HepG2 (cell line): ENCODE measurements around the gene RNF38. TPM values are rescaled to one million over a fixed set of nuclear protein-coding genes. Genes with fewer than 3 reads are reported as not detected.

Experiments
- ATAC-seq: fragments of 200-7000 bp; cut with Tn5 transposase; 3 replicates; pipeline ENCODE4 v1.9.1; 2020; ENCODE audit warnings: mild to moderate bottlenecking, moderate library complexity
- BruUV-seq: library from RNA; stranded (reverse); fragments of 400-500 nt; replicated peaks from 2 replicates; lab custom pipeline; 2021; lab: Mats Ljungman, UMichigan
- CTCF ChIA-PET: fragments of 300-600 bp; formaldehyde crosslinking; extraction: SDS; loops from one replicate; lab custom pipeline; 2021; ENCODE audit warnings: low total read pairs, inconsistent platforms, low intra/inter-chr PET ratio; lab: Yijun Ruan, JAX
- POLR2A ChIA-PET: fragments of 350-600 bp; sonication (Branson Sonifier 250); formaldehyde crosslinking; loops from one replicate; lab custom pipeline; 2020; ENCODE audit warnings: antibody characterized with exemption, inconsistent platforms; lab: Yijun Ruan, JAX
- DNase-seq: peaks from one replicate; pipeline ENCODE4 v3.0.0-alpha.2; 2015; ENCODE audit warnings: low spot score
- FAIRE-seq: peaks from 3 replicates; lab custom pipeline; 2011; peaks lifted over from hg19 to GRCh38; lab: Jason Lieb, UNC
- H2AFZ ChIP-seq: one replicate; pipeline ENCODE4 v1.6.1; 2011; ENCODE audit warnings: low read length, inconsistent platforms
- H3K27ac ChIP-seq: fragments of 300-600 bp; 3 replicates; pipeline ENCODE4 v1.8.0; 2011; ENCODE audit warnings: mixed run types, mild to moderate bottlenecking, mixed read lengths, low read length, inconsistent platforms; ENCODE audit not compliant: insufficient read depth; ENCODE audit errors: extremely low read length
- H3K27me3 ChIP-seq, 2 experiments: fragments of 200-600 bp in 1 of 2; 2 replicates in 1 of 2; 3 replicates in 1 of 2; pipeline versions ENCODE4 v1.6.0 to v1.8.0; 2011; ENCODE audit warnings: low read length in 2 of 2, mild to moderate bottlenecking in 2 of 2, moderate library complexity in 2 of 2, inconsistent platforms in 1 of 2; ENCODE audit not compliant: insufficient read depth in 2 of 2, control insufficient read depth in 1 of 2
- H3K36me3 ChIP-seq, 2 experiments: fragments of 200-600 bp in 1 of 2; replicated peaks in 1 of 2; 2 replicates in 1 of 2; 3 replicates in 1 of 2; pipeline versions ENCODE4 v1.5.1 to v1.8.0; 2011; ENCODE audit warnings: low read length in 2 of 2, inconsistent platforms in 1 of 2; ENCODE audit not compliant: insufficient read depth in 2 of 2, control insufficient read depth in 1 of 2
- H3K4me1 ChIP-seq: 2 replicates; pipeline ENCODE4 v1.5.1; 2012; ENCODE audit warnings: low read length, inconsistent platforms; ENCODE audit not compliant: insufficient read depth
- H3K4me2 ChIP-seq: 2 replicates; pipeline ENCODE4 v1.6.0; 2011; ENCODE audit warnings: low read depth, low read length, inconsistent platforms
- H3K4me3 ChIP-seq, 3 experiments: fragments of 200-600 bp in 1 of 3; sonication (generic), shearing (Covaris generic) in 1 of 3; replicated peaks in 1 of 3; 2 replicates each; pipeline ENCODE4 v1.5.1; 2011 to 2016; ENCODE audit warnings: low read length in 3 of 3, inconsistent platforms in 2 of 3, low read depth in 2 of 3, mild to moderate bottlenecking in 2 of 3, control low read depth in 1 of 3, mixed read lengths in 1 of 3; ENCODE audit not compliant: insufficient read depth in 1 of 3
- H3K79me2 ChIP-seq: one replicate; pipeline ENCODE4 v1.6.1; 2011; ENCODE audit warnings: low read length, inconsistent platforms; ENCODE audit not compliant: insufficient read depth
- H3K9ac ChIP-seq: 2 replicates; pipeline ENCODE4 v1.6.0; 2011; ENCODE audit warnings: mild to moderate bottlenecking, low read depth, low read length, inconsistent platforms; ENCODE audit not compliant: insufficient read depth
- H3K9me3 ChIP-seq: 2 replicates; pipeline ENCODE4 v1.5.1; 2012; ENCODE audit warnings: mild to moderate bottlenecking, low read length
- H4K20me1 ChIP-seq: 2 replicates; pipeline ENCODE4 v1.6.0; 2011; ENCODE audit warnings: inconsistent platforms, mild to moderate bottlenecking, low read length, moderate library complexity; ENCODE audit not compliant: insufficient read depth
- CEBPG ChIP-seq: IDR thresholded peaks from 2 replicates; pipeline ENCODE4 v1.6.1; 2016
- CREM ChIP-seq, 2 experiments: sonication (generic) in 1 of 2; formaldehyde crosslinking in 1 of 2; IDR thresholded peaks; 2 replicates each; pipeline versions ENCODE4 v1.4.0 to v1.6.1; 2016 to 2020; ENCODE audit warnings: antibody characterized with exemption in 1 of 2, mild to moderate bottlenecking in 1 of 2, missing genetic modification reagents in 1 of 2
- EP300 ChIP-seq, 3 experiments: sonication (generic) in 1 of 3; formaldehyde crosslinking in 1 of 3; IDR thresholded peaks; 2 replicates each; pipeline versions ENCODE4 v1.5.1 to v1.6.1; 2011 to 2020; ENCODE audit warnings: low read depth in 2 of 3, low read length in 2 of 3, borderline replicate concordance in 1 of 3, improper control_type of control experiment in 1 of 3, mild to moderate bottlenecking in 1 of 3, missing genetic modification reagents in 1 of 3, moderate library complexity in 1 of 3
- ESRRA ChIP-seq: sonication (generic); formaldehyde crosslinking; IDR thresholded peaks from 2 replicates; pipeline ENCODE4 v1.5.1; 2020; ENCODE audit warnings: mild to moderate bottlenecking, low read depth, missing genetic modification reagents
- FOXP1 ChIP-seq, 2 experiments: fragments of 450-650 bp in 1 of 2; IDR thresholded peaks; 2 replicates each; pipeline ENCODE4 v1.6.1; 2017 to 2018; ENCODE audit warnings: antibody characterized with exemption in 1 of 2
- KDM1A ChIP-seq: IDR thresholded peaks from 2 replicates; pipeline ENCODE4 v1.6.1; 2016; ENCODE audit warnings: missing compliant biosample characterization
- KDM6A ChIP-seq: IDR thresholded peaks from 2 replicates; pipeline ENCODE4 v1.6.1; 2016; ENCODE audit warnings: low read depth
- KLF12 ChIP-seq: sonication (generic); formaldehyde crosslinking; IDR thresholded peaks from 2 replicates; pipeline ENCODE4 v1.4.0; 2020; ENCODE audit warnings: missing genetic modification reagents, borderline replicate concordance
- RBM39 ChIP-seq: fragments of 200-400 bp; formaldehyde crosslinking; IDR thresholded peaks from one replicate; pipeline ENCODE4 v1.6.1; 2018; ENCODE audit warnings: antibody characterized with exemption, mild to moderate bottlenecking, low read depth, low read length; ENCODE audit not compliant: poor library complexity, severe bottlenecking
- TBX2 ChIP-seq: sonication (generic); formaldehyde crosslinking; IDR thresholded peaks from 2 replicates; pipeline ENCODE4 v1.5.0; 2020; ENCODE audit warnings: missing genetic modification reagents, mild to moderate bottlenecking, borderline replicate concordance
- TEAD3 ChIP-seq: optimal IDR thresholded peaks from 2 replicates; pipeline ENCODE3; 2016; ENCODE audit warnings: borderline replicate concordance
- ZNF17 ChIP-seq: sonication (generic); formaldehyde crosslinking; IDR thresholded peaks from 2 replicates; pipeline ENCODE4 v1.5.0; 2020; ENCODE audit warnings: mild to moderate bottlenecking, missing genetic modification reagents
- ZNF564 ChIP-seq: sonication (generic); formaldehyde crosslinking; IDR thresholded peaks from 2 replicates; pipeline ENCODE4 v1.8.1; 2023; ENCODE audit warnings: mild to moderate bottlenecking, missing genetic modification reagents
- ZNF644 ChIP-seq: IDR thresholded peaks from 2 replicates; pipeline ENCODE4 v1.6.1; 2016; ENCODE audit warnings: low read depth
- WGBS: methylation state at CpG from one replicate; pipeline ENCODE4 v1.1.6; 2017; ENCODE audit warnings: low lambda C conversion rate; 5-methylcytosine and 5-hydroxymethylcytosine counted together
- in situ Hi-C: cut with HindIII; loops from 2 replicates; pipeline ENCODE4 v1.10.0; 2017; ENCODE audit warnings: low pct_unique_long_range_greater_than_20kb; ENCODE audit not compliant: extremely low pct_ligation_motif_present
- intact Hi-C: fragments of 100-400 bp; cut with micrococcal nuclease; formaldehyde crosslinking; loops from one replicate; pipeline ENCODE4 v1.10.0; 2022; ENCODE audit not compliant: unreplicated experiment
- polyA plus RNA-seq, 8 experiments: library from polyadenylated mRNA; depleted of rRNA in 3 of 8; stranded (reverse) in 7 of 8; unstranded in 1 of 8; fragments of >200 nt; fragmentation: Illumina TruSeq in 4 of 8; extraction: Trizol in 4 of 8; gene quantifications; 2 replicates each; pipeline versions ENCODE4 v1.2.1 to v1.2.3, GENCODE V29; 2011 to 2016; ENCODE audit warnings: low read depth in 4 of 8, missing spikeins in 1 of 8, mixed read lengths in 1 of 8; ENCODE audit not compliant: insufficient read depth in 1 of 8
- total RNA-seq, 5 experiments: library from RNA; depleted of rRNA; stranded (reverse); fragments of >200 nt; fragmentation: Illumina TruSeq; extraction: Trizol; gene quantifications; 2 replicates each; pipeline ENCODE4 v1.2.3, GENCODE V29; 2016; ENCODE audit warnings: low read depth in 1 of 5
- TF ChIP-seq, protein P1 (sequence below): IDR thresholded peaks from 2 replicates; pipeline ENCODE4 v1.6.1; 2012; ENCODE audit warnings: low read depth, low read length, improper control_type of control experiment
- TF ChIP-seq, protein P2 (sequence below): sonication (generic); formaldehyde crosslinking; conservative IDR thresholded peaks from 2 replicates; pipeline ENCODE4 v1.4.0; 2020; ENCODE audit warnings: mild to moderate bottlenecking, missing genetic modification reagents, moderate library complexity

Gene RNF38
- total and polyA plus RNA-seq, 2 of the 13 experiments (the other 11 are each of a cell fraction or from before 2014, with no cell fraction given): 9.1 to 32.1 TPM

DNA sequence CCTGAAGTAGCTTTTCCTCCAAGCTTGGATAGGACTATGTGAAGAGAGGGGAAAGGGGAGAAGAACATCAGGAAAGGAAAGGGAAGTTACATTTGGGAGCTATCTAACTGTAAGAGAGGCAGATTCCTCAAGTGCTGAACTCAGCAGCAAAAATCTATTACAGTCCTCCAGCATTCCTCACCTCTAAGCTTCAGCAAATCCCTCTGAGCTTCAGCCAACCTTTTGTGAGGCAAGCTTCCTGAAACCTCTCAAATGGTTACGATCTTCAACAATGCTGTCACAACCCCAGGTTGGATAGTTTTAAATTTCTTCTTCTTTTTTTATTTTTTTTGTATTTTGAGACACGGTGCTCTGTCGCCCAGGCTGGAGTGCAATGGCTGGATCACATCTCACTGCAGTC lies 2.5 kb upstream of the RNF38 start (continued):
- no peak for TF ChIP-seq RBM39
- TF ChIP-seq TEAD3 (CRISPR knock-in tag): no peak
- TF ChIP-seq ESRRA: no peak
- TF ChIP-seq KLF12 (CRISPR knock-in tag): no peak
- TF ChIP-seq ZNF644 (CRISPR knock-in tag): no peak

DNA sequence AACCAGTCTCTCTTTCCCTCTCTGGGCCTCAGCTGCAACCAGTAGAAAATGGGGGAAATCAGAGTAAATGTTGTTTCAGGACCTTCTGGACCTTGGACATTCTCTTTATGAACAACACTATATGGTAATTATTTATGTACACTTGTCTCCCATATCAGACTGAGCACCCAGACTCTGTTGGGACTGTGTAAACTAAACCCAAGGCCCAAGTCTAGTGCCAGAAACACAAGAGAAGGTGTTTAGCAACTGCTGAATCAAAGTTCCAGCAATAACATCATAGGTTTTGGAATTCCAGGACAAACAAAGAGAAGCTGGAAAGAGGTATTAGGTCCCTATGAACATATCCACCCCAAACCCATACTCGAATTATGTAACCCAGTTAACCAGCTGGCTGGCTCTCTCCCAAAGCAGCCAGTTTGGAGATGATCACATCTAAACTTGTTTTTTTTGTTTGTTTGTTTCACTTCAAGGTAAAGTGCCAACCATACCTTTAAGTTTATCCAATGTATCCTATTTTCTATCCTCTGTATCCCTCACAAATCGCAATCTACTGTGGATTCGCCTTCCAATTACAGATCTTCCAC lies 1.9 kb upstream of the RNF38 start:
- in situ Hi-C loops: no loop called here
- H3K9ac ChIP-seq: peak overlapping the region; percentile 68
- H3K9me3 ChIP-seq: no peaks in the 10 kb centered on the region
- DNase-seq: peak; percentile 84
- no peaks in the 10 kb centered on the region; the same call in 1 of the 2 replicates for H4K20me1 ChIP-seq
- ChIA-PET POLR2A (interaction anchor here (0.7 to 2.0 kb wide), 7 partner anchors 18 to 363 kb away, joined by 3 to 5 read pairs (median 4); no protein-coding TSS in a partner anchor), CTCF (no interaction called here)
- WGBS: 57% methylated on average over 3 of the region's 3 CpGs
- intact Hi-C loops: loop anchor here (10.0 kb wide), 1 partner anchor 83 kb away; no protein-coding TSS in a partner anchor
- peak; percentile 79 for FAIRE-seq
- H3K4me3 ChIP-seq: peak overlapping the region; percentile 70 to 85 (median 77); a peak in 5 of 6 replicates
- peaks cover 31% of the 10 kb centered on the region for H3K4me1 ChIP-seq
- H3K27ac ChIP-seq: peak overlapping the region; percentile 84
- H3K36me3 ChIP-seq: no peaks in the 10 kb centered on the region; a peak in 1 of 5 replicates
- ATAC-seq: peak; percentile 52
- BruUV-seq: no TSS peak
- peak overlapping the region; percentile 84 for H3K4me2 ChIP-seq
- H2AFZ ChIP-seq: no peak overlapping the region
- peaks cover 33% of the 10 kb centered on the region for H3K79me2 ChIP-seq
- no peaks in the 10 kb centered on the region; a peak in 1 of 5 replicates for H3K27me3 ChIP-seq
- TF ChIP-seq KDM6A (CRISPR knock-in tag): peak; percentile 53; the same call in 1 of the 2 replicates
- peak; percentile 76 for TF ChIP-seq FOXP1 (IDR thresholded peaks at IDR 0.05)
- peak; percentile 83 for TF ChIP-seq FOXP1 (CRISPR knock-in tag; IDR thresholded peaks at IDR 0.05)
- peak; percentile 41 for TF ChIP-seq CEBPG
- TF ChIP-seq TBX2 (CRISPR knock-in tag): no peak
- TF ChIP-seq KDM1A: no peak
- TF ChIP-seq, protein P1, sequence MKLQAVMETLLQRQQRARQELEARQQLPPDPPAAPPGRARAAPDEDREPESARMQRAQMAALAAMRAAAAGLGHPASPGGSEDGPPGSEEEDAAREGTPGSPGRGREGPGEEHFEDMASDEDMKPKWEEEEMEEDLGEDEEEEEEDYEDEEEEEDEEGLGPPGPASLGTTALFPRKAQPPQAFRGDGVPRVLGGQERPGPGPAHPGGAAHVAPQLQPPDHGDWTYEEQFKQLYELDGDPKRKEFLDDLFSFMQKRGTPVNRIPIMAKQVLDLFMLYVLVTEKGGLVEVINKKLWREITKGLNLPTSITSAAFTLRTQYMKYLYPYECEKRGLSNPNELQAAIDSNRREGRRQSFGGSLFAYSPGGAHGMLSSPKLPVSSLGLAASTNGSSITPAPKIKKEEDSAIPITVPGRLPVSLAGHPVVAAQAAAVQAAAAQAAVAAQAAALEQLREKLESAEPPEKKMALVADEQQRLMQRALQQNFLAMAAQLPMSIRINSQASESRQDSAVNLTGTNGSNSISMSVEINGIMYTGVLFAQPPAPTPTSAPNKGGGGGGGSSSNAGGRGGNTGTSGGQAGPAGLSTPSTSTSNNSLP: peak; percentile 83
- TF ChIP-seq, protein P2, sequence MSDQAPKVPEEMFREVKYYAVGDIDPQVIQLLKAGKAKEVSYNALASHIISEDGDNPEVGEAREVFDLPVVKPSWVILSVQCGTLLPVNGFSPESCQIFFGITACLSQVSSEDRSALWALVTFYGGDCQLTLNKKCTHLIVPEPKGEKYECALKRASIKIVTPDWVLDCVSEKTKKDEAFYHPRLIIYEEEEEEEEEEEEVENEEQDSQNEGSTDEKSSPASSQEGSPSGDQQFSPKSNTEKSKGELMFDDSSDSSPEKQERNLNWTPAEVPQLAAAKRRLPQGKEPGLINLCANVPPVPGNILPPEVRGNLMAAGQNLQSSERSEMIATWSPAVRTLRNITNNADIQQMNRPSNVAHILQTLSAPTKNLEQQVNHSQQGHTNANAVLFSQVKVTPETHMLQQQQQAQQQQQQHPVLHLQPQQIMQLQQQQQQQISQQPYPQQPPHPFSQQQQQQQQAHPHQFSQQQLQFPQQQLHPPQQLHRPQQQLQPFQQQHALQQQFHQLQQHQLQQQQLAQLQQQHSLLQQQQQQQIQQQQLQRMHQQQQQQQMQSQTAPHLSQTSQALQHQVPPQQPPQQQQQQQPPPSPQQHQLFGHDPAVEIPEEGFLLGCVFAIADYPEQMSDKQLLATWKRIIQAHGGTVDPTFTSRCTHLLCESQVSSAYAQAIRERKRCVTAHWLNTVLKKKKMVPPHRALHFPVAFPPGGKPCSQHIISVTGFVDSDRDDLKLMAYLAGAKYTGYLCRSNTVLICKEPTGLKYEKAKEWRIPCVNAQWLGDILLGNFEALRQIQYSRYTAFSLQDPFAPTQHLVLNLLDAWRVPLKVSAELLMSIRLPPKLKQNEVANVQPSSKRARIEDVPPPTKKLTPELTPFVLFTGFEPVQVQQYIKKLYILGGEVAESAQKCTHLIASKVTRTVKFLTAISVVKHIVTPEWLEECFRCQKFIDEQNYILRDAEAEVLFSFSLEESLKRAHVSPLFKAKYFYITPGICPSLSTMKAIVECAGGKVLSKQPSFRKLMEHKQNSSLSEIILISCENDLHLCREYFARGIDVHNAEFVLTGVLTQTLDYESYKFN (CRISPR knock-in tag): peak; percentile 79
- no peak for TF ChIP-seq ZNF564 (CRISPR knock-in tag)
- peak; percentile 28; the same call in 1 of the 2 replicates for TF ChIP-seq CREM (IDR thresholded peaks at IDR 0.05)
- TF ChIP-seq CREM (CRISPR knock-in tag; IDR thresholded peaks at IDR 0.05): no peak
- peak in 1 of 2 experiments; percentile 29; a peak in 1 of 4 replicates for TF ChIP-seq EP300 (IDR thresholded peaks at IDR 0.05; ENCODE audit: low read depth in 2 of 2, low read length in 2 of 2)
- TF ChIP-seq EP300 (CRISPR knock-in tag; IDR thresholded peaks at IDR 0.05; ENCODE audit: borderline replicate concordance): no peak
- TF ChIP-seq ZNF17: no peak
